Left ventricle myocardium superior (tissue), 1 donor: Measurements from ENCODE around the gene KRT8. TPM values are rescaled to one million over a fixed set of nuclear protein-coding genes. Genes with fewer than 3 reads are reported as not detected.
"Not testable (repeated sequence)": the region's sequence is repeated elsewhere in the genome, so short reads cannot be mapped to it uniquely, and the experiment has no call there.

Experiments used
- ATAC-seq: fragments of 200-7000 bp; cut with Tn5 transposase; one replicate; pipeline ENCODE4 v1.9.1; 2020; ENCODE audit warnings: mild to moderate bottlenecking, moderate library complexity
- DNase-seq: peaks from one replicate; pipeline ENCODE4 v3.0.0-alpha.2; 2020
- intact Hi-C: fragments of 100-400 bp; cut with micrococcal nuclease; formaldehyde crosslinking; loops from one replicate; pipeline ENCODE4 v1.11.0; 2022
- total RNA-seq: library from RNA; stranded (reverse); fragmentation: NEBNext Ultra II Directional; extraction: Animal tissue kit (Norgen Biotek cat#: 25700); gene quantifications from one replicate; pipeline ENCODE4 v1.2.1, GENCODE V29; 2021
- donor health status: DM: no; HTN: yes; CAD: no; lungs with severe emphysema.

The KRT8 gene
- total RNA-seq, 1 donor from 2014 or later, result 100 TPM

- intact Hi-C loops, DNase-seq, ATAC-seq: not testable (repeated sequence)
Observed at GRCh38 chr12:52880499-52880898, 24.4 kb downstream of the KRT8 start.

GRCh38 chr12:52879394-52880351, 25.2 kb downstream of the KRT8 start:
- DNase-seq (peak; percentile 84), ATAC-seq (peak; percentile 89)
- intact Hi-C loops, result loop anchor here (5.0 to 10.0 kb wide), 3 partner anchors 297 to 725 kb away; no protein-coding TSS in a partner anchor

GRCh38 chr12:52878507-52879393, 26.1 kb downstream of the KRT8 start:
- intact Hi-C loops, result loop anchor here (5.0 to 10.0 kb wide), 3 partner anchors 296 to 724 kb away; no protein-coding TSS in a partner anchor
- ATAC-seq, result no peak

GRCh38 chr12:52877242-52877641, 27.6 kb downstream of the KRT8 start:
- ATAC-seq (no peak), DNase-seq (no peak)
- intact Hi-C loops, result loop anchor here (5.0 to 10.0 kb wide), 3 partner anchors 295 to 722 kb away; no protein-coding TSS in a partner anchor

More at GRCh38 chr12:52878507-52879393, 26.1 kb downstream of the KRT8 start:
- no peak for DNase-seq

- DNase-seq (peak; percentile 68), ATAC-seq (peak; percentile 42)
- intact Hi-C loops, result loop anchor here (5.0 to 10.0 kb wide), 3 partner anchors 294 to 722 kb away; no protein-coding TSS in a partner anchor
Observed at GRCh38 chr12:52876372-52876771, 28.5 kb downstream of the KRT8 start.

GRCh38 chr12:52874573-52875435, 30.1 kb downstream of the KRT8 start:
- DNase-seq (no peak), ATAC-seq (no peak)
- intact Hi-C loops, result loop anchor here (5.0 to 10.0 kb wide), 3 partner anchors 293 to 720 kb away; no protein-coding TSS in a partner anchor

- peak; percentile 91 for DNase-seq
- intact Hi-C loops, result loop anchor here (10.0 kb wide), 2 partner anchors 499 to 719 kb away; no protein-coding TSS in a partner anchor
- peak; percentile 88 for ATAC-seq
Observed at GRCh38 chr12:52873832-52874572, 30.9 kb downstream of the KRT8 start.

GRCh38 chr12:52873513-52873831, 31.4 kb downstream of the KRT8 start:
- no peak for DNase-seq
- intact Hi-C loops, result loop anchor here (10.0 kb wide), 2 partner anchors 499 to 719 kb away; no protein-coding TSS in a partner anchor
- no peak for ATAC-seq

- intact Hi-C loops, result loop anchor here (10.0 kb wide), 2 partner anchors 498 to 718 kb away; no protein-coding TSS in a partner anchor
- DNase-seq, result no peak
- ATAC-seq, result no peak
Observed at GRCh38 chr12:52872644-52873389, 32.1 kb downstream of the KRT8 start.

- ATAC-seq (peak; percentile 21), DNase-seq (peak; percentile 43)
- intact Hi-C loops, result loop anchor here (10.0 kb wide), 2 partner anchors 497 to 717 kb away; no protein-coding TSS in a partner anchor
Observed at GRCh38 chr12:52871291-52872039, 33.4 kb downstream of the KRT8 start.

- ATAC-seq, result peak; percentile 39
- DNase-seq, result peak; percentile 74
- intact Hi-C loops, result loop anchor here (10.0 kb wide), 2 partner anchors 496 to 716 kb away; no protein-coding TSS in a partner anchor
Observed at GRCh38 chr12:52870361-52871290, 34.2 kb downstream of the KRT8 start.

GRCh38 chr12:52867642-52868041, 37.2 kb downstream of the KRT8 start:
- ATAC-seq (peak; percentile 41), DNase-seq (peak; percentile 78)
- intact Hi-C loops, result no loop called here

GRCh38 chr12:52867152-52867551, 37.7 kb downstream of the KRT8 start:
- ATAC-seq (no peak), DNase-seq (no peak)
- intact Hi-C loops, result no loop called here

GRCh38 chr12:52865090-52865944, 39.6 kb downstream of the KRT8 start:
- ATAC-seq (peak; percentile 74), DNase-seq (peak; percentile 66)
- intact Hi-C loops, result no loop called here
